ENCODE data around the gene MTLN.
"Not testable (repeated sequence)": the region's sequence is repeated elsewhere in the genome, so short reads cannot be mapped to it uniquely, and the experiment has no call there.

The MTLN gene

DNA sequence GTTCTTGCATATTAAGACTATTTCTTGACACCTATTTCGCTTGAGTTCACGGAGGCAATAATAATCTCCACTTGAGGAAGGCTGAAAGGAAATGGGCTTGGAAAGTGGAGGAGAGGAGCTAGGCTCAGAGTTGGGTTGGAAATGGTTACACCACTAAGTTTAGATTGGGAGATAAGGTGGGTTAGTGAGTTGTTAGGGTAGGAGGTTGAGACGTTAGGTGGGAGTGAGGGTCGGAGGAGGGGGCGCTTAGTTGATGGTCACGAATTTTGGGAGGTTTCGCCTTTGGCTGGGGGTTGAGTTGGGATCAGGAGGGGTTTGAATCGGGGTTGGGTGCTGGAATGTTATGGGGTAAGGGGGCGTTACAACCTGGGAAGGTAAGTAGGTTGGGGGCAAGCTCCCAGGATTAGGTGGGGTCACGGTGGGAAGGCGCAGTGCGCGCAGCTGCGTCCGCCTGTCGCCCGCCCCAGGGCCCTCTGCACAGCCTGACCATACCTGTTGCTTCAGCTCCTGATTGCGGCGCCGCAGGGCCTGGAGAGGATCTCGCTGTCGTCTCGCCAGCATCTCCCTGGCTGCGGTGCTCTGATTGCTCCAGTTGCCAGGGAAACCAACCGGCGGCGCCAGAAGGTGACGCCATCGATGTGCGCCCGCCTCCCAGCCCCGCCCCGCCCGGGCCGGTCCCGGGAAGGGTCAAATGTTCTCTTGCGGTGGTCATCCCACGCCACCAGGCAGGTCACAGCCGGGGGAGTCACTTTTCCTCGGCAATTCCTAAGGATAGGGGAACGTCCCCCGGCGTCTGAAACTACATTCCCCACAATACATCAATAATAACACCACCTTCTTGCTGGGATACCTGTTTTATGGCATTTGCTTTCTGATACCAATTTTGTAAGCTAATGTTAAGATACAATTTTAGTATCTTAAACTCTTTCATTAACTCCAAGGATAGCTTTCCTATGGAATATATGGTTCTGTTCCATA, 7.7 kb downstream of the MTLN start, which contains the start of gene NPHP1:
TSS of gene NPHP1 (minus strand) at position 606 of the 978 bp plus-strand sequence. CDS start at position 561, 45 bp downstream.
- DNase-seq (ENCODE audit: low read depth), result peak; percentile 82
- TF ChIP-seq, protein P1, sequence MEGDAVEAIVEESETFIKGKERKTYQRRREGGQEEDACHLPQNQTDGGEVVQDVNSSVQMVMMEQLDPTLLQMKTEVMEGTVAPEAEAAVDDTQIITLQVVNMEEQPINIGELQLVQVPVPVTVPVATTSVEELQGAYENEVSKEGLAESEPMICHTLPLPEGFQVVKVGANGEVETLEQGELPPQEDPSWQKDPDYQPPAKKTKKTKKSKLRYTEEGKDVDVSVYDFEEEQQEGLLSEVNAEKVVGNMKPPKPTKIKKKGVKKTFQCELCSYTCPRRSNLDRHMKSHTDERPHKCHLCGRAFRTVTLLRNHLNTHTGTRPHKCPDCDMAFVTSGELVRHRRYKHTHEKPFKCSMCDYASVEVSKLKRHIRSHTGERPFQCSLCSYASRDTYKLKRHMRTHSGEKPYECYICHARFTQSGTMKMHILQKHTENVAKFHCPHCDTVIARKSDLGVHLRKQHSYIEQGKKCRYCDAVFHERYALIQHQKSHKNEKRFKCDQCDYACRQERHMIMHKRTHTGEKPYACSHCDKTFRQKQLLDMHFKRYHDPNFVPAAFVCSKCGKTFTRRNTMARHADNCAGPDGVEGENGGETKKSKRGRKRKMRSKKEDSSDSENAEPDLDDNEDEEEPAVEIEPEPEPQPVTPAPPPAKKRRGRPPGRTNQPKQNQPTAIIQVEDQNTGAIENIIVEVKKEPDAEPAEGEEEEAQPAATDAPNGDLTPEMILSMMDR (conservative IDR thresholded peaks at IDR 0.05; ENCODE audit: low read length), result no peak
- peak within 1 kb of the TSS; percentile 94 for H3K4me3 ChIP-seq (ENCODE audit: low read length)

DNA sequence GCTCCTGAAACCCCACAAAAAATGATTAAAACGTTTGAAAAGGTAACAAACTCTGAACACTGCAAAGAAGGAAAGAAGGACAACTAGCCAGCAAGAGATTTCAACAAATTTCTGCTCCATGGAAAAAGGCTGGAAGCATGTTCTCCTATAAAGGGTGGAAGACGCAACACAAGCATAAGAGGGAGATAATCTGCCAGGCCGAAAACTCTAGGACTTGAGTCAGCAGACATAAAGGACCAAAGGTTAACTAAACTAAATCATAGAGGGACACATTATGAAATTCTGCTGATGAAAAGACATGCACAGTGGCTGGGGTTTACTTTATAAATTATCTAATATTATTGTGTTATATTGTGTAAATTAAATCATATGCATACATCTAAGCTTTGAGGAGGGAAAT, 14.3 kb downstream of the MTLN start:
- TF ChIP-seq, protein P1 (conservative IDR thresholded peaks at IDR 0.05; ENCODE audit: low read length), result no peak
- DNase-seq (ENCODE audit: low read depth), result no peak

GRCh38 chr2:110197452-110197851, 14.9 kb downstream of the MTLN start:
- no peak overlapping the region for H3K4me3 ChIP-seq (ENCODE audit: low read length)
- no peak for DNase-seq (ENCODE audit: low read depth)
- TF ChIP-seq, protein P1 (conservative IDR thresholded peaks at IDR 0.05; ENCODE audit: low read length), result no peak

More for the DNA sequence above, 14.3 kb downstream of the MTLN start:
- H3K4me3 ChIP-seq (ENCODE audit: low read length), result no peak overlapping the region

- not testable (repeated sequence) for H3K4me3 ChIP-seq (ENCODE audit: low read length); DNase-seq (ENCODE audit: low read depth)
These were observed 22.2 kb downstream of the MTLN start for GRCh38 chr2:110190169-110190568.

DNA sequence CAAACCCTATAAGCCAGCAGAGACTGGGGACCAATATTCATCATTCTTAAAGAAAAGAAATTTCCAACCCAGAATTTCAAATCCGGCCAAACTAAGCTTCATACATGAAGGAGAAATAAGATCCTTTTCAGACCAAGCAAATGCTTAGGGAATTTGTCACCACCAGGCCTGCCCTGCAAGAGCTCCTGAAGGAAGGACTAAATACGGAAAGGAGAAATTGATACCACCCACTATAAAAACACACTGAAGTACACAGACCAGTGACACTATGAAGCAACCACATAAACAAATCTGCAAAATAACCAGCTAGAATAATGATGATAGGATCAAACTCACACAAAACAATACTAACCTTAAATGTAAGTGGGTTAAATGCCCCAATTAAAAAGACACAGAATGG, 29.9 kb downstream of the MTLN start:
- TF ChIP-seq, protein P1 (conservative IDR thresholded peaks at IDR 0.05; ENCODE audit: low read length), result no peak
- DNase-seq (ENCODE audit: low read depth), result no peak
- no peak overlapping the region for H3K4me3 ChIP-seq (ENCODE audit: low read length)

DNA sequence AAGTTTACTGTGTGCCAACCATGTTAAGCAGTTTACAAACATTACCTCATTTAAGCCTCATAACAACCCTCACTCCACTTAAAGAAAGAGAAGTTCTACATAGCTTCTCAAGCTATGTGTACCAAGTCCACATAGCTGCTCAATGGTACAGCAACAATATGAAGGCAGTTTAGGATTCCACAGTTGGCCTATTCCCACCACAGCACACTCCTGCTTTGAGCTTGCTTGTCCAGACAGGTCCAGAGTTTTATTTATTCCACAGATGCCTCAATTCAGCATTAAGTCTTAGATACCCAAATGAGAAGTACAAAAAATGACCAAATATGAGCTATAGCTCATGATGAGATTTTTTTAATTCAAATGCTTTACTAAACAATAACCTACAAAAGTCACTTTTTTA, 32.3 kb downstream of the MTLN start:
- TF ChIP-seq, protein P1 (conservative IDR thresholded peaks at IDR 0.05; ENCODE audit: low read length), result no peak
- DNase-seq (ENCODE audit: low read depth), result no peak
- H3K4me3 ChIP-seq (ENCODE audit: low read length), result no peak overlapping the region

GRCh38 chr2:110173523-110173922, 38.8 kb downstream of the MTLN start:
- TF ChIP-seq, protein P1 (conservative IDR thresholded peaks at IDR 0.05; ENCODE audit: low read length), result no peak
- no peak for DNase-seq (ENCODE audit: low read depth)
- no peak overlapping the region for H3K4me3 ChIP-seq (ENCODE audit: low read length)

All from AG10803 (cell line).